Ishikawa (cell line): ENCODE results near the gene TBCA.

Experiments
- EGR1 ChIP-seq: IDR thresholded peaks from 2 replicates; pipeline ENCODE4 v1.6.1; 2012
- EP300 ChIP-seq: IDR thresholded peaks from 2 replicates; pipeline ENCODE4 v1.6.1; 2012; ENCODE audit warnings: borderline replicate concordance
- MAX ChIP-seq: IDR thresholded peaks from 2 replicates; pipeline ENCODE4 v1.6.1; 2012
- RAD21 ChIP-seq: IDR thresholded peaks from 2 replicates; pipeline ENCODE4 v1.6.1; 2012; ENCODE audit warnings: low read depth
- REST ChIP-seq: IDR thresholded peaks from 2 replicates; pipeline ENCODE4 v1.6.1; 2012; ENCODE audit warnings: low read depth, mild to moderate bottlenecking
- TAF1 ChIP-seq: IDR thresholded peaks from 2 replicates; pipeline ENCODE4 v1.6.1; 2012; ENCODE audit warnings: low read depth, mild to moderate bottlenecking
- TCF12 ChIP-seq: IDR thresholded peaks from 2 replicates; pipeline ENCODE4 v1.6.1; 2012; ENCODE audit warnings: low read depth
- YY1 ChIP-seq: IDR thresholded peaks from 2 replicates; pipeline ENCODE4 v1.6.1; 2012; ENCODE audit warnings: low read depth

GRCh38 chr5:77662635-77663034, 113.5 kb downstream of the TBCA start:
- TF ChIP-seq EGR1 = no peak
- TF ChIP-seq TCF12 = no peak
- TF ChIP-seq REST = no peak
- no peak for TF ChIP-seq EP300
- TF ChIP-seq YY1 = no peak
- TF ChIP-seq TAF1 = no peak
- no peak for TF ChIP-seq RAD21
- no peak for TF ChIP-seq MAX
